ENCODE data around the gene RALGPS2.

Gene RALGPS2

DNA sequence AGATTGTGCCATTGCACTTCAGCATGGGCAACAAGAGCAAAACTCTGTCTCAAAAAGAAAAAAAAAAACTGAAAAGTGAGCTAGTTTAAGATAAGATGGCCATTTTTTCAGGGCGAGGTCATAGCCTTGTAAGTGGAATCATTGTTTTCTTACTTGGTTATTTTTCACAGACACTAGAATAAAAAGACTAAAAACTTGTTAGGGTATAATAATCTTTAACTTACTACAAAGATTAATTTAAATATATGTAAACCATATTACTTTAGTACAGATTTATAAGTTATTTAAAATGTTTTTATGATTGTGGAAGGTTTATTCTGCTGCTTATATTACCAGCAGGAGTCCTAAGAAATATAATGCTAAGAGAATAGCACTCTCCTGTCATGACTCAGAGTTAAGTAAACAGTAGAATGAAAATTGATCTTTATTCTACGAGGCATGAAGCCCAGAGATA lies 122.4 kb downstream of the RALGPS2 start:
- TF ChIP-seq CTCF (IDR thresholded peaks at IDR 0.05): no peak

DNA sequence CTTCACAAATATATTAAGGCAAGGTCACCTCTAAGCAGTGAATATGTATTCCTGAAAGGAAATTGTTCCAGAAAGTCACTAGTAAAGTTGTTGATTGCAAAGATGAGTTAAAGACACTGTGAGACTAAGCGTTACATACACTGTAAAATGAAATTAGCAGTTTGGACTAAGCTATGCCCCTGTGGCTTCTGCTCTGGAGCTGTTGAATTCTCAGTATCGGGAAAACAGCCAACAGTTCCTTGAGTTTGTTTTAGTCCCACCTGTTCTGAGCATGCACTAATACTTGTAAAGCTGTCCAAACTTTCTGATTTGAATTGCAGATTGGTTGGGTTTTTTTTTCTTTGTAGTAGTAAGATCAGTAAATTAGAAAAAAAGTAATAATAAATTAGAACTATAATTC lies 124.9 kb downstream of the RALGPS2 start:
- no peak for TF ChIP-seq CTCF (IDR thresholded peaks at IDR 0.05)

DNA sequence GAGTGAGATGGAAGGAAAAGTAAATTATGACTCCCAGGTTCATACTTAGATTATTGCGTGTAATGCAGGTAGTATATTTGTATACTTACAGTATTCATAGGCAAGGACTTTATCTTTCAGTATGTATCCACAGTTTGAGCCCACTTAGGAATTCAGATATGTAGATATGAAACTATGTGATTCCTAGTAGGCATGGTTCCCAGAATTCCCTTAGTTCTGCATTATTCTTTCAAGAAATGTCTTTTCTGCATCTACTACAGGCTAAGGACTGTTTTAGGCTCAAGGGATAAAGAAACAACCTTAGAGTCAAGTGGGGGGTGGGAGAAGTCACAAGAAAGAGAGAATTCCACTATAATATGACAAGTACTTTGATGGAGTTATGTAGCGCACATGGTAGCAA lies 132.1 kb downstream of the RALGPS2 start:
- no peak for TF ChIP-seq CTCF (IDR thresholded peaks at IDR 0.05)

DNA sequence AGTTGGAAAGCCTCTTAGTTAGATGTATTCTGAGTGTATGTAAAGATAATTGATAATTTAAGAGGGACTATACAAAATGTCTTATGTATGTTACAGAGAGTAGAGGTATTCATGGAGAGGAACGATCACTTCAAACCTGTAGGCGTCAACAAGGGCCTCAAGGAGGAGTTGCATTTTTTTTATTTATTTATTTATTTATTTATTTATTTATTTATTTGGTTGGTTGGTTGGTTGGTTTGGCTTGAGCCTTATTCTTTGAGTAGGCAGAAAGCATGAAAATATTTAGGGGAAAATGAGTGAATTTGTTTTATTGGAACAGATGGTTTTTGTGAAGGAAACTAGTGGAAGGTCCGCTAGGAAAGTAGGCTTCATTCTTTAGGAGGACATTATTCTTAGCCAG lies 137.4 kb downstream of the RALGPS2 start:
- no peak for TF ChIP-seq CTCF (IDR thresholded peaks at IDR 0.05)

- no peak for TF ChIP-seq CTCF (IDR thresholded peaks at IDR 0.05)
These were observed 137.8 kb downstream of the RALGPS2 start for GRCh38 chr1:178862864-178863263.

DNA sequence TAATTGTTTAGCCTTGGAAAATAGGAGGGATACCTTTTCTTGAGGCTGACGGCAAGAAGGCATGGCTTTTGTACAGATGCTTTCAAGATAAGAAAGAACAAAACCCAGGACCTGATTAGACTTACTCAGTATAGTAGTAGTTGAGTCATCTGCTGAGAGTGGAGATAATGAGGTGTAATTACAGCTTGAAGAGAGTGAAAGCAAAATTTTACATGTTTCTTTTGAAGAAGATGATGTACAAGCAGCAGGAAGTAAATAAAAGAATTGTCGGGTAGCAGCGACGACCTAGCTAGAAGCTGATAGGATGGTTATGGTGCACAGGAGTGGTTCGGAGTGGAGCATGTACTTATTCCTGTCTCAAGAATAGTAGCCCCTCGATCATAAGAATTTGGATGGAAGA lies 139.3 kb downstream of the RALGPS2 start:
- TF ChIP-seq CTCF (IDR thresholded peaks at IDR 0.05): no peak

- no peak for TF ChIP-seq CTCF (IDR thresholded peaks at IDR 0.05)
These were observed 142.6 kb downstream of the RALGPS2 start for GRCh38 chr1:178867670-178868069.

DNA sequence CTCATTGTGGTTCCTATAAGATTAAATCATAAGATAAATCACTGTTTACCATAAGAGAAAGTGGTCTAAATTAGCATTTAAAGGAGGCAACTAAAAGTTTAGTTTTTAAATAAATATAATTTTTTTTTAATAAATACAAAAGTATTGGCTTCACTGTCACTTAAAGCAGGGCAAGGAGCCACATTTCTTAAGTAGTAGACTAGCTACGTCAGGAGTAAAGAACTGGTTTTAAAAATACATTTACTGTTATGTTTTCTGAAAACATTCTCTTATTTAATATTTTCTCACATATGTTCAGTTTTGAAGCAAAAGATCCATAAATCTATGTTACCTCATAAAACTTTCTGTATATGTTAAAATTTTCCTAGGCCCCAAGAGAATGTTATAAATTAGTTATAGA lies 143.7 kb downstream of the RALGPS2 start:
- no peak for TF ChIP-seq CTCF (IDR thresholded peaks at IDR 0.05)

Measured in LNCAP (cell line).